NB4 (cell line): Measurements from ENCODE around the gene CXCL17.

Experiments
- CTCF ChIP-seq: IDR thresholded peaks from one replicate; pipeline ENCODE4 v1.5.1; 2012; ENCODE audit warnings: low read depth, low read length
- MAX ChIP-seq: IDR thresholded peaks from 2 replicates; pipeline ENCODE4 v1.6.1; 2011; ENCODE audit warnings: low read depth, low read length
- POLR2A ChIP-seq: IDR thresholded peaks from 2 replicates; pipeline ENCODE4 v1.6.1; 2011; ENCODE audit warnings: mild to moderate bottlenecking; ENCODE audit not compliant: insufficient read length; ENCODE audit errors: extremely low read depth

- no peak for TF ChIP-seq CTCF
- no peak for TF ChIP-seq MAX
- no peak for TF ChIP-seq POLR2A
Observed at GRCh38 chr19:42466521-42467182, 23.9 kb upstream of the CXCL17 start.
